MG63 (cell line): ENCODE measurements around the gene GLUL. TPM values are rescaled to one million over a fixed set of nuclear protein-coding genes. Genes with fewer than 3 reads are reported as not detected.
"Not testable (repeated sequence)": the region's sequence is repeated elsewhere in the genome, so short reads cannot be mapped to it uniquely, and the experiment has no call there.

ENCODE experiments used
- DNase-seq: peaks from one replicate; pipeline ENCODE4 v3.0.0-alpha.2; 2020
- H3K27me3 ChIP-seq: fragments of 250-450 bp; sonication (Bioruptor Pico); 2 replicates; pipeline ENCODE4 v1.5.1; 2020; ENCODE audit warnings: mild to moderate bottlenecking, moderate library complexity
- H3K36me3 ChIP-seq: fragments of 250-450 bp; sonication (Bioruptor Pico); 2 replicates; pipeline ENCODE4 v1.5.1; 2020; ENCODE audit warnings: mild to moderate bottlenecking, moderate library complexity
- H3K4me3 ChIP-seq: fragments of 250-450 bp; sonication (Bioruptor Pico); 2 replicates; pipeline ENCODE4 v1.5.1; 2020; ENCODE audit warnings: mild to moderate bottlenecking, moderate library complexity
- H3K9me3 ChIP-seq: fragments of 250-450 bp; sonication (Bioruptor Pico); 2 replicates; pipeline ENCODE4 v1.5.1; 2020; ENCODE audit warnings: mild to moderate bottlenecking, moderate library complexity
- total RNA-seq: library from RNA; depleted of rRNA; stranded (reverse); fragments of >200 nt; shearing (Covaris generic); gene quantifications from 2 replicates; pipeline ENCODE4 v1.2.3, GENCODE V29; 2014; ENCODE audit warnings: low replicate concordance; rRNA removed

GLUL gene
- total RNA-seq, 1 experiment from 2014 or later: 173 TPM

- H3K4me3 ChIP-seq: no peak overlapping the region
- H3K36me3 ChIP-seq: no peaks in the 10 kb centered on the region
- no peak for DNase-seq
- H3K9me3 ChIP-seq: no peaks in the 10 kb centered on the region
- H3K27me3 ChIP-seq: no peaks in the 10 kb centered on the region
Observed at GRCh38 chr1:182348961-182349747, 42.4 kb downstream of the GLUL start.

- Histone ChIP-seq H3K4me3 (no peak overlapping the region), H3K27me3 (no peaks in the 10 kb centered on the region), H3K9me3 (no peaks in the 10 kb centered on the region), H3K36me3 (no peaks in the 10 kb centered on the region)
- DNase-seq: no peak
Observed at GRCh38 chr1:182347019-182347418, 44.6 kb downstream of the GLUL start.

GRCh38 chr1:182340233-182341058 is 51.1 kb downstream of the GLUL start:
- Histone ChIP-seq H3K27me3 (no peaks in the 10 kb centered on the region), H3K9me3 (no peaks in the 10 kb centered on the region), H3K4me3 (no peak overlapping the region), H3K36me3 (no peaks in the 10 kb centered on the region)
- no peak for DNase-seq

GRCh38 chr1:182339684-182340083 is 51.9 kb downstream of the GLUL start:
- H3K9me3 ChIP-seq: no peaks in the 10 kb centered on the region
- DNase-seq: no peak
- no peaks in the 10 kb centered on the region for H3K36me3 ChIP-seq
- H3K4me3 ChIP-seq: no peak overlapping the region
- no peaks in the 10 kb centered on the region for H3K27me3 ChIP-seq

- Histone ChIP-seq H3K9me3 (no peaks in the 10 kb centered on the region), H3K36me3 (no peaks in the 10 kb centered on the region), H3K4me3 (no peak overlapping the region), H3K27me3 (no peaks in the 10 kb centered on the region)
- no peak for DNase-seq
Observed at GRCh38 chr1:182338806-182339370, 52.7 kb downstream of the GLUL start.

GRCh38 chr1:182337736-182338571 is 53.6 kb downstream of the GLUL start:
- DNase-seq: no peak

GRCh38 chr1:182335771-182336566 is 55.6 kb downstream of the GLUL start:
- DNase-seq: no peak
- H3K27me3 ChIP-seq: no peaks in the 10 kb centered on the region
- no peak overlapping the region for H3K4me3 ChIP-seq
- no peaks in the 10 kb centered on the region for H3K36me3 ChIP-seq
- H3K9me3 ChIP-seq: no peaks in the 10 kb centered on the region

More at GRCh38 chr1:182337736-182338571, 53.6 kb downstream of the GLUL start:
- no peaks in the 10 kb centered on the region for H3K27me3 ChIP-seq
- no peak overlapping the region for H3K4me3 ChIP-seq
- no peaks in the 10 kb centered on the region for H3K9me3 ChIP-seq
- H3K36me3 ChIP-seq: no peaks in the 10 kb centered on the region

- DNase-seq, H3K4me3 ChIP-seq, H3K9me3 ChIP-seq, H3K27me3 ChIP-seq, H3K36me3 ChIP-seq: not testable (repeated sequence)
Observed at GRCh38 chr1:182333071-182333571, 58.5 kb downstream of the GLUL start.

- DNase-seq: no peak
- Histone ChIP-seq H3K36me3 (no peaks in the 10 kb centered on the region), H3K9me3 (no peaks in the 10 kb centered on the region), H3K27me3 (no peaks in the 10 kb centered on the region), H3K4me3 (no peak overlapping the region)
Observed at GRCh38 chr1:182332261-182333060, 59.1 kb downstream of the GLUL start.

Other genes starting within 250 kb of the GLUL start
- gene TEDDM1, start 8.9 kb upstream of the GLUL start, total RNA-seq: not detected in 2 replicates
- not detected in 2 replicates for gene RGSL1, start 58.4 kb upstream of the GLUL start, total RNA-seq
- gene RNASEL, start 197.5 kb upstream of the GLUL start, total RNA-seq: 4.0 TPM in 2 replicates
- 0.40 TPM in 1 of 2 replicates, not detected in the other for gene RGS16, start 212.6 kb upstream of the GLUL start, total RNA-seq